DOHH2 (cell line): Measurements from ENCODE around the gene KAT7.

Source experiments
- H3F3A ChIP-seq: fragments of 200-600 bp; sonication (generic), shearing (Covaris generic); 2 replicates; pipeline ENCODE4 v1.6.0; 2016; ENCODE audit warnings: antibody characterized with exemption, mild to moderate bottlenecking; ENCODE audit not compliant: control insufficient read depth, insufficient read depth
- H3K27ac ChIP-seq: fragments of 200-600 bp; sonication (generic); 2 replicates; pipeline ENCODE4 v1.5.1; 2014; ENCODE audit warnings: low read depth, mild to moderate bottlenecking, low read length, moderate library complexity
- H3K27me3 ChIP-seq: fragments of 200-600 bp; sonication (generic); 2 replicates; pipeline ENCODE4 v1.6.1; 2014; ENCODE audit warnings: mild to moderate bottlenecking, low read length, mixed read lengths; ENCODE audit not compliant: control insufficient read depth
- H3K36me3 ChIP-seq: fragments of 200-600 bp; sonication (generic); 2 replicates; pipeline ENCODE4 v1.6.1; 2014; ENCODE audit warnings: mild to moderate bottlenecking, low read length, moderate library complexity, mixed read lengths; ENCODE audit not compliant: control insufficient read depth
- H3K4me1 ChIP-seq: fragments of 200-600 bp; sonication (generic); 2 replicates; pipeline ENCODE4 v1.6.1; 2014; ENCODE audit warnings: mild to moderate bottlenecking, low read length, mixed read lengths; ENCODE audit not compliant: control insufficient read depth
- H3K4me2 ChIP-seq: fragments of 200-600 bp; sonication (generic); 2 replicates; pipeline ENCODE4 v1.6.0; 2014; ENCODE audit warnings: mild to moderate bottlenecking, low read length, moderate library complexity
- H3K4me3 ChIP-seq: fragments of 200-600 bp; sonication (generic); 2 replicates; pipeline ENCODE4 v1.5.1; 2014; ENCODE audit warnings: mild to moderate bottlenecking, low read length, mixed read lengths
- H3K79me2 ChIP-seq: fragments of 200-600 bp; sonication (generic); 2 replicates; pipeline ENCODE4 v1.6.1; 2014; ENCODE audit warnings: mild to moderate bottlenecking, low read length, mixed read lengths; ENCODE audit not compliant: control insufficient read depth
- H3K9me2 ChIP-seq: fragments of 200-600 bp; sonication (generic); replicated peaks from 2 replicates; pipeline ENCODE4 v1.6.1; 2014; ENCODE audit warnings: mild to moderate bottlenecking, low read length, mixed read lengths; ENCODE audit not compliant: control insufficient read depth
- H3K9me3 ChIP-seq: fragments of 200-600 bp; sonication (generic); 2 replicates; pipeline ENCODE4 v1.6.1; 2014; ENCODE audit warnings: antibody characterized with exemption, low read length, mixed read lengths; ENCODE audit not compliant: control insufficient read depth, insufficient read depth
- H4K20me1 ChIP-seq: fragments of 200-600 bp; sonication (generic); 2 replicates; pipeline ENCODE4 v1.6.0; 2014; ENCODE audit warnings: low read depth, mild to moderate bottlenecking, antibody characterized with exemption, low read length, moderate library complexity; ENCODE audit not compliant: control insufficient read depth, insufficient read depth
- CTCF ChIP-seq: fragments of 200-600 bp; sonication (generic); IDR thresholded peaks from one replicate; pipeline ENCODE4 v1.5.1; 2014; ENCODE audit warnings: antibody characterized with exemption, mild to moderate bottlenecking, low read depth, low read length; ENCODE audit not compliant: poor library complexity, severe bottlenecking
- EZH2phosphoT487 ChIP-seq: fragments of 200-600 bp; sonication (generic); IDR thresholded peaks from 2 replicates; pipeline ENCODE4 v1.6.1; 2017; ENCODE audit warnings: borderline replicate concordance, mild to moderate bottlenecking, antibody characterized with exemption, low read length, moderate library complexity, mixed read lengths

The KAT7 gene

GRCh38 chr17:49854126-49854525 lies 65.6 kb downstream of the KAT7 start:
- H3K27me3 ChIP-seq, result peaks cover 49% of the 10 kb centered on the region
- no peaks in the 10 kb centered on the region for H3F3A ChIP-seq
- TF ChIP-seq CTCF, result no peak
- TF ChIP-seq EZH2phosphoT487, result no peak
- no peaks in the 10 kb centered on the region for H3K79me2 ChIP-seq
- no peak overlapping the region for H3K4me3 ChIP-seq
- H3K9me2 ChIP-seq, result no peaks in the 10 kb centered on the region
- H3K9me3 ChIP-seq, result no peaks in the 10 kb centered on the region
- H3K36me3 ChIP-seq, result no peaks in the 10 kb centered on the region
- peaks cover 6% of the 10 kb centered on the region for H3K4me1 ChIP-seq
- H3K27ac ChIP-seq, result no peak overlapping the region
- H4K20me1 ChIP-seq, result no peaks in the 10 kb centered on the region
- H3K4me2 ChIP-seq, result no peak overlapping the region

GRCh38 chr17:49858796-49859195 lies 70.3 kb downstream of the KAT7 start:
- H3K9me2 ChIP-seq, result no peaks in the 10 kb centered on the region
- no peak overlapping the region for H3K4me2 ChIP-seq
- H3K27ac ChIP-seq, result no peak overlapping the region
- no peak for TF ChIP-seq CTCF
- no peak for TF ChIP-seq EZH2phosphoT487
- no peak overlapping the region for H3K4me3 ChIP-seq
- H3K4me1 ChIP-seq, result no peaks in the 10 kb centered on the region
- no peaks in the 10 kb centered on the region for H4K20me1 ChIP-seq
- peaks cover 8% of the 10 kb centered on the region; the same call in 1 of the 2 replicates for H3K27me3 ChIP-seq
- H3K9me3 ChIP-seq, result no peaks in the 10 kb centered on the region
- H3F3A ChIP-seq, result no peaks in the 10 kb centered on the region
- H3K36me3 ChIP-seq, result no peaks in the 10 kb centered on the region
- H3K79me2 ChIP-seq, result no peaks in the 10 kb centered on the region

- Histone ChIP-seq H3K9me2 (no peaks in the 10 kb centered on the region), H3K4me1 (no peaks in the 10 kb centered on the region), H3F3A (no peaks in the 10 kb centered on the region), H3K27me3 (no peaks in the 10 kb centered on the region), H3K27ac (no peak overlapping the region), H3K79me2 (no peaks in the 10 kb centered on the region), H3K4me3 (no peak overlapping the region), H3K9me3 (no peaks in the 10 kb centered on the region), H3K36me3 (no peaks in the 10 kb centered on the region), H4K20me1 (no peaks in the 10 kb centered on the region), H3K4me2 (no peak overlapping the region)
- TF ChIP-seq CTCF (no peak), EZH2phosphoT487 (no peak)
These were observed 71.8 kb downstream of the KAT7 start for GRCh38 chr17:49859991-49860953.
